ENCODE results near the gene CAMK1D. TPM values are rescaled to one million over a fixed set of nuclear protein-coding genes. Genes with fewer than 3 reads are reported as not detected.

CAMK1D gene
- total RNA-seq, 2 donors from 2014 or later = 4.5 to 7.8 TPM

- H3K27ac Mint-ChIP-seq = no peak overlapping the region
- Histone ChIP-seq H3K4me3 (ENCODE audit: low read length) (no peak overlapping the region), H3K4me1 (ENCODE audit: control insufficient read depth, insufficient read depth, low read length) (no peaks in the 10 kb centered on the region), H3K36me3 (ENCODE audit: control insufficient read depth, insufficient read depth, low read length) (no peaks in the 10 kb centered on the region), H3K9ac (ENCODE audit: extremely low read depth, low read length, poor library complexity, severe bottlenecking) (no peak overlapping the region), H3K27ac (ENCODE audit: low read depth, low read length) (no peak overlapping the region), H3K9me3 (ENCODE audit: control insufficient read depth, low read length) (no peaks in the 10 kb centered on the region), H3K27me3 (ENCODE audit: control insufficient read depth, insufficient read depth, low read length, poor library complexity, severe bottlenecking) (no peaks in the 10 kb centered on the region)
- no peaks in the 10 kb centered on the region for H3K36me3 Mint-ChIP-seq (ENCODE audit: low read depth)
- DNase-seq = no peak
- H3K27me3 Mint-ChIP-seq (ENCODE audit: insufficient read depth) = no peaks in the 10 kb centered on the region
- no peak for TF ChIP-seq CTCF (conservative IDR thresholded peaks at IDR 0.05)
- 91 to 93% methylated on average over 8 of the region's 8 CpGs for WGBS, 2 experiments (ENCODE audit: insufficient coverage in 1 of 2, insufficient read length in 1 of 2)
- H3K4me1 Mint-ChIP-seq = peaks cover 4% of the 10 kb centered on the region
- no peak overlapping the region for H3K4me3 Mint-ChIP-seq
- no peaks in the 10 kb centered on the region for H3K9me3 Mint-ChIP-seq
Measured at GRCh38 chr10:12474727-12475412, 125.5 kb downstream of the CAMK1D start.

GRCh38 chr10:12476656-12477055 lies 127.3 kb downstream of the CAMK1D start:
- Mint-ChIP-seq H3K9me3 (peaks cover 11% of the 10 kb centered on the region), H3K4me1 (no peaks in the 10 kb centered on the region), H3K36me3 (ENCODE audit: low read depth) (peaks cover 2% of the 10 kb centered on the region), H3K4me3 (no peak overlapping the region), H3K27me3 (ENCODE audit: insufficient read depth) (no peaks in the 10 kb centered on the region), H3K27ac (no peak overlapping the region)
- H3K4me1 ChIP-seq (ENCODE audit: control insufficient read depth, insufficient read depth, low read length) = no peaks in the 10 kb centered on the region
- 93 to 100% methylated on average over 1 to 4 of the region's 4 CpGs for WGBS, 2 experiments (ENCODE audit: insufficient coverage in 1 of 2, insufficient read length in 1 of 2)
- no peak for TF ChIP-seq CTCF (conservative IDR thresholded peaks at IDR 0.05)
- no peaks in the 10 kb centered on the region for H3K9me3 ChIP-seq (ENCODE audit: control insufficient read depth, low read length)
- no peak overlapping the region for H3K27ac ChIP-seq (ENCODE audit: low read depth, low read length)
- no peaks in the 10 kb centered on the region for H3K36me3 ChIP-seq (ENCODE audit: control insufficient read depth, insufficient read depth, low read length)
- H3K9ac ChIP-seq (ENCODE audit: extremely low read depth, low read length, poor library complexity, severe bottlenecking) = no peak overlapping the region
- no peak overlapping the region for H3K4me3 ChIP-seq (ENCODE audit: low read length)
- DNase-seq = no peak
- no peaks in the 10 kb centered on the region for H3K27me3 ChIP-seq (ENCODE audit: control insufficient read depth, insufficient read depth, low read length, poor library complexity, severe bottlenecking)

- Histone ChIP-seq H3K4me1 (ENCODE audit: control insufficient read depth, insufficient read depth, low read length) (no peaks in the 10 kb centered on the region), H3K36me3 (ENCODE audit: control insufficient read depth, insufficient read depth, low read length) (no peaks in the 10 kb centered on the region), H3K27me3 (ENCODE audit: control insufficient read depth, insufficient read depth, low read length, poor library complexity, severe bottlenecking) (no peaks in the 10 kb centered on the region), H3K9me3 (ENCODE audit: control insufficient read depth, low read length) (no peaks in the 10 kb centered on the region), H3K27ac (ENCODE audit: low read depth, low read length) (no peak overlapping the region), H3K9ac (ENCODE audit: extremely low read depth, low read length, poor library complexity, severe bottlenecking) (no peak overlapping the region), H3K4me3 (ENCODE audit: low read length) (no peak overlapping the region)
- TF ChIP-seq CTCF (conservative IDR thresholded peaks at IDR 0.05) = no peak
- H3K9me3 Mint-ChIP-seq = peaks cover 14% of the 10 kb centered on the region
- no peak overlapping the region for H3K27ac Mint-ChIP-seq
- DNase-seq = no peak
- H3K36me3 Mint-ChIP-seq (ENCODE audit: low read depth) = peaks cover 2% of the 10 kb centered on the region
- H3K4me1 Mint-ChIP-seq = peaks cover 14% of the 10 kb centered on the region
- no peaks in the 10 kb centered on the region for H3K27me3 Mint-ChIP-seq (ENCODE audit: insufficient read depth)
- 91 to 94% methylated on average over 7 to 12 of the region's 12 CpGs for WGBS, 2 experiments (ENCODE audit: insufficient coverage in 1 of 2, insufficient read length in 1 of 2)
- no peak overlapping the region for H3K4me3 Mint-ChIP-seq
Measured at GRCh38 chr10:12479437-12479844, 130.1 kb downstream of the CAMK1D start.

Measured in endodermal cell (in vitro differentiated cells).